OCI-LY3 (cell line): ENCODE measurements around the gene F5.

ENCODE experiments used
- EZH2phosphoT487 ChIP-seq: fragments of 200-600 bp; shearing (Covaris generic); IDR thresholded peaks from 2 replicates; pipeline ENCODE4 v1.6.1; 2018; ENCODE audit warnings: antibody characterized with exemption, mixed run types, low read depth
- TF ChIP-seq, protein P1 (sequence below): fragments of 200-600, 300-600 bp; sonication (generic); IDR thresholded peaks from 2 replicates; pipeline ENCODE4 v1.5.1; 2014; ENCODE audit warnings: antibody characterized with exemption, low read length, low read depth

DNA sequence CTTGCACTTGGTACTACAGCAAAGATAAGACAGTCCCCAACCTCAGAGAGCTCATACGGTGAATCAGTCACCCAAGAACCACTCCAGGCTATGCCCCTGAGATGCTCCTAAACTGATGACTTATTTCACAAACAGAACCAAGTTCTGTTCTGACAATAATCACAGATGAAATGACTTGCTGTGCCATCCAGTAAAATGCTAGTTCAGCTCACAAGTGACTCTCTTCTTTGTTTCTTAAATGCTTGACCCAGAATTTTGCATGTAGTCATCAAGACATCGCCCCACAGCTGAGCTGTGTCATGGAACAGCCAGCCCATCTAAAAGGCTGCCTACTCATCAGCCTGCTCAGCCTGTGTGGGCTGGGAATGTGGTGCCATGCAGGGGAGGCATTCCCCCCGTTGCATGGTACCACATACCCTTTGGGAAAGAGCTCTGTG is 94.4 kb downstream of the F5 start:
- TF ChIP-seq, protein P1, sequence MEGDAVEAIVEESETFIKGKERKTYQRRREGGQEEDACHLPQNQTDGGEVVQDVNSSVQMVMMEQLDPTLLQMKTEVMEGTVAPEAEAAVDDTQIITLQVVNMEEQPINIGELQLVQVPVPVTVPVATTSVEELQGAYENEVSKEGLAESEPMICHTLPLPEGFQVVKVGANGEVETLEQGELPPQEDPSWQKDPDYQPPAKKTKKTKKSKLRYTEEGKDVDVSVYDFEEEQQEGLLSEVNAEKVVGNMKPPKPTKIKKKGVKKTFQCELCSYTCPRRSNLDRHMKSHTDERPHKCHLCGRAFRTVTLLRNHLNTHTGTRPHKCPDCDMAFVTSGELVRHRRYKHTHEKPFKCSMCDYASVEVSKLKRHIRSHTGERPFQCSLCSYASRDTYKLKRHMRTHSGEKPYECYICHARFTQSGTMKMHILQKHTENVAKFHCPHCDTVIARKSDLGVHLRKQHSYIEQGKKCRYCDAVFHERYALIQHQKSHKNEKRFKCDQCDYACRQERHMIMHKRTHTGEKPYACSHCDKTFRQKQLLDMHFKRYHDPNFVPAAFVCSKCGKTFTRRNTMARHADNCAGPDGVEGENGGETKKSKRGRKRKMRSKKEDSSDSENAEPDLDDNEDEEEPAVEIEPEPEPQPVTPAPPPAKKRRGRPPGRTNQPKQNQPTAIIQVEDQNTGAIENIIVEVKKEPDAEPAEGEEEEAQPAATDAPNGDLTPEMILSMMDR: no peak
- TF ChIP-seq EZH2phosphoT487: no peak
